ENCODE results near the gene CA9.

The CA9 gene

DNA sequence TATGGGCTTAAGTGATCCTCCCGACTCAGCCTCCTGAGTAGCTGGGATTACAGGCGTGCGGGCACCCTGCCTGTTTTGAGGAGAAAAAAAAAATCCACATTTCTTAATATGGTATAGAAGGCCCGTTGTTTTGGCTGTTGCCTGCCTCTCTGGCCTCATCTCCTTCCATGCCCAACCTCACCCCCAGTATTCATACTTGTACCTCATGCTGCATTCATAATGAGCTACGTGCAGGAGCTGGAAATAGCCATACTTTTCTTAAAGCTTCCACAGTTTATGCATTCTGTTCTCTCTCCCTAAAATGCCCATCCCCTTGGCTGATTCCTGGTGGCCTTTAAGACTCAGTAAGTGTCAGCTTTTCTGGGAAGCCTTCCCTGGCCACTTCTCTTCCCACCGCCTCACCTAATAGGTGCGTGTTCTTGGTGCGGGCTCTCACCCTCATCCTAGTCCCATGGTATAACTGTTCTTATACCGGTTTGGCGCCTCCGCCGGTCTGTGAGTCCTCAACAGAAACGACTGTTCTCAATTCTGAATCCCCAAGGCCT lies 18.1 kb downstream of the CA9 start:
- DNase-seq (ENCODE audit: low read depth) = no peak

DNA sequence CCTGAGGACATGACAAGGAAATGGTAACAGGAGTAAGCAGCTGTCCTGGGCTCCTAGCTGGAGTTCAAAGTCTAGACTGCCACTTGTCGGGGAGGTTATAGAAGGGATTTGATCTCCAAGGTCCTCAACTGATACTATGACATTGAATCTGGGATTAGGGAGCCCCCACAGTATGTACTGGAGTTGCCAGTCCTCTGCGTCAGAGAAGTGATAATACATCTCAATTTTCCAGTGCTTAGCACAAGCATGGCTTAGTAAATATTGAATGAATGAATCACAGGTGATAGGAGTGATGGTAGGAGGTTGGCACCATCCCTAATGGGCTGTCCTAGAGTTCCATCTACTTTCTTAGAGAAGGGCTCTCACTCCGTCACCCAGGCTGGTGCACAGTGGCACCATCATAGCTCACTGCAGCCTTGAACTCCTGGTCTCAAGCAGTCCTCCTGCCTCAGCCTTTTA lies 22.2 kb downstream of the CA9 start:
- DNase-seq (ENCODE audit: low read depth) = no peak

DNA sequence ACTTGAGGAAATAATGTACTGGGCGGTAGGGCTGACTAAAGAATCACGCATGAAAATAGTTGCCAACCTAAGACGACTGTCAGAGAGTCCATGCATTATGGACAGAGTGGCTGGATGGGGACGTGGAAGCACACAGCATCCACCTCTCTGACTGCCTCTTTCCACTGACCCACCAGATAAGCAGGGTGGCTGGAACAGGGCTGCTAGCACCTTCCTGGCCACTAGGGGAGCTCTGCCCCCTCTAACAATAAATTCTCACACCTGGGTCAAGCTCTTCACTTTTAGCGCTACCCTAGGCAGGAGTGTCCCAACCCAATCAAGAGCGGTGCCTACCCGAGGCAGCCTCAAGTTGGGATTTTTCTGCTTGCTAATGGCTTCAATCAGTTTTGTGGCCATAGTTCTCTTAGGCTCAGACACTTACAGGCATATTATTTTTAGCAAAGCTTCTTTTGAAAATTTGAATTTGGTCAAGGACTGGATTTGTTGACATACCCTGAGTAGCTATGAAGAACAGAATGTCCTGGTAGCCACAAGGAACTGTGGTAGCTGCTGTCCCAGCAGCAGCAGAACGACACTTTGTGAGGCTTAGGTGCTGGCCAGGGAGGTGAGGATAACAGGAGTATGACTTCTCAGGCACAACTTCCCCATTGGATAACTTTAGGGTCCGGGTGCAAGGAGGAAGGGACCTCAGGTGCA lies 22.9 kb downstream of the CA9 start:
- DNase-seq (ENCODE audit: low read depth) = peak; percentile 40

DNA sequence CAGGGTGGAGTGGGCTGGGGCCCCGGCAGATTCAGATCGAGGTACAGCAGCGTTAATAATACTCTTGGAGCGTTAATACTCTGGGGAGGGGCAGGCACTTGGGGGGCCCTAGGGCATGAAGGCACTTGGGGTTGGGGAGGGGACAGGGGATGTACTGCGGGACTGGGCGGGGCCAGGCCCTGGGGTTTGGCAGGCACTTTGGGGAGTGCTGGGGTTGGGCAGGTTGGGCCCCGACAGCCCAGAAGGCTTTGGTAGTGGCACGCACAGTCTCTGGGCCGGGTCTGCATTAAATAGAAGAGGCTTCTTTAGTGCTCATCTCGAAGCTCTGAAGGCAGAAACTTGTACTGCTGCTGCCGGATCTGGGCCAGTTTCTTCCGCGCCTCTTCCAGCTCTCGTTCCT lies 23.8 kb downstream of the CA9 start:
- no peak for DNase-seq (ENCODE audit: low read depth)

DNA sequence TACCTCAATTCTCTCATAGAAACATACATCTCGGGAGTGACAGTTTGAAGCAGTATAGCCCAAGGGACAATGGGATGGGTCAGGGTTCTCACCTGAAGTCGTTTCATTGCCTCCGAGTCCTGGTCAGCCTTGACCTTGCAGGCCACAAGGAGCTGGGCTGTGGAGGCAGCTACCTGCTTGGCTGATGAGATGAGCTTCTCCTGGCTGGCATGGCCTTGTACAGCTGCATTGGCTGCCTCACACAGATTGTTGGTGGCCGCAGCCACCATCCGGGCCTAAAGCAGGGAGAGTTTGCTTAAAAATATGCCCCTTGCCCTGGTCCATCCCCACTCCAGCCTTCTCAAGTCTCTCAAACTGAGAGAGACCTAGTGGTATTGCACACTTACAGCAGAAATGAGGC lies 24.5 kb downstream of the CA9 start:
- no peak for DNase-seq (ENCODE audit: low read depth)

DNA sequence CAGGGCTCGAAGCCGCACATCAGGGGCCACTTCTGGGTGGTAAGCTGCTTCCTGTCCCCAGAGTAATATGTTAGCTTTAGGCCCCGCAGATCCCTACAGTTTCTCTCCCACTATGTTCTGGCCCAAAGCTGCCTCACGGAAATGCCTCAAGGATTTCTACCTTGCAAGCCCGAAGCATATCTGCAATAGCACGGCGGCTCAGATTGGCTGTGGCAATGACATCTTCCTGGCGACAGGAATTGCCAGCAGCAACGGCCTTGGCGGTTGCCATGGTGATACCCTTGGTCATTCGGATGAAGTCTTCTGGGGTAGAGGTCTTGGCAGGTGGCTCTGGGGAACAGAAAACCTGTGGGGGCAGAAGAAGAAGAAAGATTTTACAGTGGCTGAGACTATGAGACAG lies 26.3 kb downstream of the CA9 start:
- no peak for DNase-seq (ENCODE audit: low read depth)

DNA sequence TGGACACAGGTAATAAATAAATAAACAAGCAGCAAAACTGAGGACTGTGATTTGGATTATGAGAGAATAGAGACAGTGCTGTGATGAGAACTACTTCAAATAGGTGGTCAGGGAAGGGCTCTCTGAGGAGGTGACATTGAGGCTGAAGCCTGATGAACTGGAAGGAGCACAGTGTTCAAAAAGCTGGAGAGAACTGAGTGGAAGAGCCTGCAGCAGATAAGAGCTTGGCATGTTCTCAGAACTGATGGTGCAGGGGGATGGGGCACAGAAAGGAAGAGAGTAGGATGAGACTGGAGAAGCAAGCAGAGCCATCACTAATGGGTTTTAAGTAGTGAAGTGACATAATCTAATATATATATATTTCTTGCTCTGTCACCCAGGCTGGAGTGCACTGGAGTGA lies 27.2 kb downstream of the CA9 start:
- no peak for DNase-seq (ENCODE audit: low read depth)

DNA sequence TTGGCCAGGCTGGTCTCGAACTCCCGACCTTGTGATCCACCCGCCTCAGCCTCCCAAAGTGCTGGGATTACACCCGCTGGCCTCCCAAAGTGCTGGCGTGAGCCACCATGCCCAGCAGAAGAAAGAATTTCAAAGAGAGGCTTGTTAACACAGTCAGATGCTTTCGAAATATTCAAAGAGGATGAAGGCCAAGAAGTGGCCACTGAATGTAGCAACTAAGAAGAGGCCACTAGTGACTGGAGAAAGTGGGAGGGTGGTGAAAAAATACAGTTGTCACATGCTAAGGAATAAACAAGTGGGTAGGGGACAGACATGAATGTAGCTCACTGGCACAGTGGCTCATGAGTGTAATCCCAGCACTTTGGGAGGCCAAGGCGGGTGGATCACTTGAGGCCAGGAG lies 29.0 kb downstream of the CA9 start:
- no peak for DNase-seq (ENCODE audit: low read depth)

DNA sequence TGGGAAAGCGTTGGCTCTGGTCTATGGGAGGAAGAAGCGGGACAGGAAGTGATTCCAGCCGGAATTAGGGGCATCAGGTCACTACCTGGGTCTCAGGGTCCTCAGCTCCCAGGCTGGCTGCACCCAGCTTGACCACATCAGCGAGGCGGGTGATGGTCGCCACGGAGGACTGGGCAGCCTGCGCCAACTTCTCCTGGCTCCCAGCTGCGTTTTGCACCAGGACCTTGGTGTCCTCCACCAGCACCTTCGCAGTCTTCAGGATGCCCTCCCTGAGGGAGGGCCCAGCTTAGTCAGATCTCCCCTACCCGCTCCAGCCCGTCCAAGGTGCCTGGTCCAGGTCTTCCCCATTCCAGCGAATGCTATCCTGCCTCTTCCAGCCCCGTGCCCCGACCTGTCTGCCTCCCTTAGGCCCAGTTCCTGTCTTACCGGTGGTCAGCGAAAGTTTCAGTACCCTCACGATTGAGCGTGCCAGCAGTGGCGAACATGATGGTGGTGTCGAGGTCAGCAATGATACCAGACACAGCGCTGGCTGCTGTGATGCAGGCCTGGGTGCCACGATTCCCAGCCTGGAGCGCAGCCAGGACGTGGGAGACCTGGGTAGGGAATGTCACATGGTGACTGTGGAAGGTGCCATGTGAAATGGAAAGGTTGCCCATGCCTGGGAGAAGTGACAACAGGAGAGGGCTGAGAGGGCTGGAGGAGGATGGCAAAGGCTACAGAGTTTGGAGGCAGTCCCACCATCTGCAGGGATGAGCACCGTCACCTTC lies 30.4 kb downstream of the CA9 start:
- DNase-seq (ENCODE audit: low read depth) = no peak

DNA sequence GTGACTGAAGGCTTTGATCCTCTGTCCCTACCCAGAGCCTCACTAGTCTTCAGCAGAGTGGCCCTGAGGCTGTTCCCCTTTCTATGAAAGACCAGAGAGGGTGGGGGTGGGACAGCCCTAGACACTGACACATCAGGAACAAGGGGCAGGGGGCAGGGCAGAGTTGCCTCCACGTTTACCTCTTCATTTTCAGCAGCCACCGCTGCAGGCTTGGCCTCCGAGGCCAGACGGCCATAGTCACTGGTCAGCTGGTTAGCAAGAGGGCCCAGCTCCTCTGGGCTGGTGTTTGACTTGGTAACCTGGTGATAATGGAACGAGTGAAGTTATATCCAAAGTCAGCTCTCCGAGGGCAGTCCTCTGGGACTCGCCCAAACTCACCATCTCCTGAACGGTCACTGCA lies 31.6 kb downstream of the CA9 start:
- no peak for DNase-seq (ENCODE audit: low read depth)

DNA sequence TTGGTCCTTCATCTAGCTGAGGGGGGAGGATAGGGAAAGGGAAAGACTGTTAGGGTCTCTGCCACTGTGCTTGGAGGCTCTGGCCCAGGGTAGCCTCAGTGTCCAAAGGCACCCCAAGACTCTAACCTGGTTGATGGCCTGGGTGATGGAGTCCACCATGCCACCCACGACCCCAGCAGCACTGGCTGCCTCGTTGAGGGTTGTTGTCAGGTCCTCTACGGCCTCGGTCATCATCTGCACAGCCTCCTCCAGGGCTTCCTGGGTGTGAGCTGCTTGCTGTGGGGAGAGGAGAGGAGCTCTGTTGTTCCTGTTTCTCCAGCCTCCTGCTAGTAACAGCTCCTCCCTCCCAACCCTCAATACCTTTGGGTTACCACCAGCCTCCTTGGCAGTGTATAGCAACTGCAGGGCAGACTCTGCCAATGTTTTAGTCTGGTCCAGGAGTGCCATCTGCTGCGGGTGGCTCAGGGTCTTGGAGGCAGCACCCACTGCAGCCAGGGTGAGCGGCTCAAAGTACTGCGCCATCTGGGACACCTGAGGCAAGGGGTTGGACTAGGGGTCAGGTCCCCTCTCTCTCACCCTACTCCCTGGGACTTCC lies 32.2 kb downstream of the CA9 start:
- DNase-seq (ENCODE audit: low read depth) = no peak

DNA sequence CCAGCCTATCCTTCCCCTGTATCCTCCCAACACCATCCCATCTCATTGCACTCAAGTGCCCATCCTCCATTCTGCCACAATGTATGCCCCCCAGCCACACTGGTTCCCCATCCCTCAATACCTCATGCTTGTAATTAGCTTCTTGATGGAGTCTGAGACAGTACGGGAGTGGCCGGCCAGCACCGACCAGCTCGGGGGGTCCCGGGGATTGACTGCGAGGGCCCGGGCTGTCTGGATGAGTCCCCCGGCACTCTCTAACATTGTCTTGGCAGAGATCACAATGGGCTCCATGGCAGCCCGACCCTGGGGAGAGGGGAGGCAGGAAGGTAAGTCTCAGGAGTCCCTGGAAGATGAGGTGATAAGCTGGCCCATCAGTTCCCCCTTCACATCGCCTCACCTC lies 33.2 kb downstream of the CA9 start:
- no peak for DNase-seq (ENCODE audit: low read depth)

DNA sequence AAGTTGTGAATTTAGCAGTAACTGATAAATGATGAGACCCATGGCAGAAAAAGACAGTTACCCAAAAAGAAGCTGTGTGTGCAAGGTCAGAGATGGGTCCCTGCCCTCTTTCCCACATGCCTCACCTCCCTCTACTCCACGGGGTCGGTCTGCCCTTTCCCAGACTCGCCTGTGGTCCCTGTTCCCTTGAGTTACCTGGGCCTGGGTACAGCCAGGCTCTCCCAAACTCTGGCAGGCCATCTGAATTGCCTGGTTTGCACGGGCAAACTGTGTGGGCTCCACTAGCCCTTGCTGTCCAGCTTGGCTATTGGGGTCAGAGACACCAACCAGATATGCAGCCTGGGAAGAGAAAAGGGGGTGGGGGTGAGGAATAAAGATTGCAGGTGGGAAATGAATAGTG lies 34.4 kb downstream of the CA9 start:
- DNase-seq (ENCODE audit: low read depth) = no peak

DNA sequence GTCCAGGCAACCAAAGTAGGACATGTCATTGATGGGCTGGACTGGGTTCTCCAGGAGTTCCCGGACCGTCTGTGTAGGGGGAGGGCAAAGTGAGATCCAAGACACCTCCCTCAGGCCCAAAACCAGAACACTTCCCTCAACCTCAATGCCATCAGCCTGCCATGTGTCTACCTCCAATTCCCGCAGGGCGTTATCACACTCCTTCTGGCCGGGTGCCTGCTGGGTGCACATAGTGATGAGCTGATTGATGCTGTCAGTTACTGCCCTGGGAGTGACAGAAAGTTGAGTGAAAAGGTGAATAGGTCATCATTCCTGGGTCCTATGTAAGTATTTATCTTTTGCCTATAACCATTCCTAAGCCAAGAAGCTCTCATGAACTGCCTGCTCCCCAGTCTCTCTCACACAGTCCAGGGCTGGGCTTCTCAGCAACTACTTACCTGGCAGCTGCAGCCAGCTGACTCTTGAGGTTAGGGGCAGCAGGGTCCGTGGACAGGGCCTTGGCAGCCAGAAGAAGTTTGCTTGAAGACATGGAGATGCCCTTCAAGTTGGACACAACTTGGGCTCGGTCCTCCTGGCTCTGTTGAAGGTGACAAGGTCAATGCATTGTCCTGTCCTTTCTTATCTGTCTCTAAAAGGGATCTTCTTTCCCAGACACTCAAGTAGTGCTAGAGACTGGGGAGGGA lies 37.2 kb downstream of the CA9 start:
- no peak for DNase-seq (ENCODE audit: low read depth)

DNA sequence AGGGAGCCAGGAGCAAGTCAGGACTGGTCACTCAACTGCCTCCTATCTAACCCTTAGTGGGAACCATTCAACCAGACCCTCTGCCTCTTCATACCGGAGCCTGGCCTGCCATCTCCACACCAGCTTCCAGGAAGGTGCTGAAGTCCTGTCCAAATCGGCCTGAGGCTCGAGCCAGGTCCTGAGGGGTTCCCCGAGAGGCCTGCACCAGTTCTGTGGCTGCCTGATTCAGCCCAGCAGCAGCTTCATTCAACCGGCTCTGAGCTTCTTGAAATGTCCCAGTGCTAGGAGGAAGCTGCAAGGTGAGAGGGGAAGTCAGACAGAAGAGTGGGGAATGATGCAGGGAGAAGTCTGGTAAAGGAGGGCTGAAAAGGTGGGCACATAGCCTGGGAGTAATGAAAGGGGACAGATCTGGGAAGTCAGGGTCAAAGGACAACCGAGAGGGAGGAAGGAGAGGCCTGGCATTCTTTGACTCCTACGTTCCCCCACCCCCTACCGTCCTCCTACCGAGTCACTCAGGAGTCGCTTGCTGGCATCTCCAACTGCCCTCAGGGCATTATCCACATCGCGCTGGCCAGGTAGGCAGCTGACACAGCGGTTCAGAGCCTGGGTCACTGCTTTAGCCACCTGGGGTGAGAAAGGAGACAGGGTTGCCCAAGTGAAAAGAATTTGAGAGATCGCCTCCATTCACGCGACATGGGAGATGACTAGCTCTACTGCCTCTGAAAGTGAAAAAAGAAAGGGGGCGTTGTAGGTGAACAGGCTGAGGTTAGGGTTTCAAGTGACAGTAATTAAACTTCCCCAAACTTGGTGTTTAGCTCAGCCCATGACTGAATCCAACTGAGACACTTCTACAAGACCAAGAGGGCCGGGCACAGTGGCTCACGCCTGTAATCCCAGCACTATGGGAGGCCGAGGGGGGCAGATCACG lies 38.0 kb downstream of the CA9 start:
- no peak for DNase-seq (ENCODE audit: low read depth)

DNA sequence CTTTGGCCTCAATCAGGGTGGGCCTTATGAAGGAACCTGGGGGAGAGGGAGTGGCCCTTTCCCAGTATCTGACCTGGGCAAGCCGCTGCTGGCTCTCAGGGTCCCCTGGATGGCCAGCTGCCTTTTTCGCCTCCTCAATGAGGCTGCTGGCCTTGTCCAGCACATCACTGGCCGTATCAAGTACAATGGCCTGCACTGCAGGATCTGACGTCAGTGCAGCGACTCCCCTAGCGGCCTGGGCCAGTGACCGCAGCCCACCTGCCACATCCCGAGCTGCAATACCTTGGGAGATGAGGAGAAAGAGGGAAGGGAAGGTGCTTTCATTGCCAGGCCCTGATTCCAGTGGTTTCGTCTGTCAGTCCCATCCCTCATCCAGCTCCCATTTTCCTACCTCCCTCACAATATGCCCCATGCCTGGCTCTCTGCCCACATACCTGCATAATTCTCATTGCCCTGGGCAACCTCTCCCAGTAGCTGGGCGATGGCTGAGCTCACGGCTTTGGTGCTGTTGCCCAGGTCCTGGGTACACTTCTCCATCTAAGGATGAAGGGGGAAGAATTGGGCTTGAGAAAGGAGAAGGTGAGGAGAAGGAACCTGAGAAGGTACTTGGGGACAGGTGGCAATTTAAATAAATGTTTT lies 39.2 kb downstream of the CA9 start:
- DNase-seq (ENCODE audit: low read depth) = no peak

DNA sequence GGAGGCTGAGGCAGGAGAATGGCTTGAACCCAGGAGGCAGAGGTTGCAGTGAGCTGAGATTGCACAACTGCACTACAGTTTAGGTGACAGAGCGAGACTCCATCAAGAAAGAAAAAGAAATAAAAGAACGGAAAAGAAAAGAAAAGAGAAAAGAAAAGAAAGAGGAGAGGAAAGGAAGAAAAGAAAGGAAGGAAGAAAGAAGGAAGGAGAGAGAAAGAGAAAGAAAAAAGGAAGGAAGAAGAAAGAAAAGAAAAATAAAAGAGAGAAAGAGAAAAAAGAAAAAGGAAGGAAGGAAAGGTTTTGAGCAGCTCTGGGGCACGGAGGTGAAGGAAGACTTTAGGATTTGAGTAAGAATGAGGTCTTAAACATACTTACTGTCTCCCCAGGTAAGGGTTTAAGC lies 39.9 kb downstream of the CA9 start:
- no peak for DNase-seq (ENCODE audit: low read depth)

DNA sequence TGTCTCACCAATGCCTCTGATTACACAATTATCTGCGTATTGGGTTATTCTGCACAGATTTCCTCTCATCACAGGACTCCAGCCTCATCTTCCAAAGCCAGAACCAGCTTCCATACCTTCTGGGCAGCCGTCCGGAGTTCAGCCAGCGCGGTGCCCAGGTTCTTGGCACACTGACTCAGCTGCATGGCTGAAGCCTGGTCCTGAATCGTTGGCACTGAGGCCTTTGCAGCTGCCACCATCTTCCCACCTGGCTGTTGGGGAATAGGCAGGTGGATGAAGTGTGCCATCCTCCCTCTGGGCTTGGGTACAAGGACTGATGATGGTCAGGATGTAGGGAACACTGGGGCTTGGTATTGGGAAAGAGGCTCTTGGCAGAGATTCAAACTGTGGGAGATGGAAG lies 40.4 kb downstream of the CA9 start:
- DNase-seq (ENCODE audit: low read depth) = no peak

DNA sequence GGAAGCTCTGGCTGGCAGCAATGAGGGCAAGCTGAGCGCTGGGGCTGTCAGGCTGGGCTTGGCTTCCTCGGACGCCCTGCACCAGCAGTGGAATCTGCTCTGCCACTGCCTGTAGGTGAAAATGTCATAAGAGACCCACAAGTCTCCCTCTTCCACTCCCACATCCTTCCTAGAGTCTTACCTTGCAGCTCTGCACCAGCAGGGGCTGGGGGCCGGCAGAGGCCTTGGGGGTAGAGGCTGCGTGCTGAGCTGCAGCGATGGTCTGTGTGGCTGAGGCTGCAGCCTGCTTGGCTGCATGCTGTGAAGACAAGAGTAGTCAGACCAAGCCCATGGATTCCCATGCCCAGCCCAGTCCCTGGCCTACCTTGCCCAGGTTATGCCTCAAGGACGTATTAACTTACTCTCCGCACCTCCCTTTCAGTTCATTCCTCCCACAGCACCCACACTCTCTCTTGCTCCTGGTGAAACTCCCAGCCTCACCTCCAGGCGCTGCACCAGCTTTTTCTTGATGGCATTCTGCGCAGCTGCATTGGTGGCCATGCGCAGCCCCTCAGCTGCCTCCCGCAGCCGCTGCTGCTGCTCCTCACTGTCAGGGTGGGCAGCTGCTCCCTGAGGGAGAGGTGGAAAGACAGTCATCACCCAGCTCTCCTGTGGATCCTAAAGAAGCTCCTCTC lies 41.0 kb downstream of the CA9 start:
- no peak for DNase-seq (ENCODE audit: low read depth)

DNA sequence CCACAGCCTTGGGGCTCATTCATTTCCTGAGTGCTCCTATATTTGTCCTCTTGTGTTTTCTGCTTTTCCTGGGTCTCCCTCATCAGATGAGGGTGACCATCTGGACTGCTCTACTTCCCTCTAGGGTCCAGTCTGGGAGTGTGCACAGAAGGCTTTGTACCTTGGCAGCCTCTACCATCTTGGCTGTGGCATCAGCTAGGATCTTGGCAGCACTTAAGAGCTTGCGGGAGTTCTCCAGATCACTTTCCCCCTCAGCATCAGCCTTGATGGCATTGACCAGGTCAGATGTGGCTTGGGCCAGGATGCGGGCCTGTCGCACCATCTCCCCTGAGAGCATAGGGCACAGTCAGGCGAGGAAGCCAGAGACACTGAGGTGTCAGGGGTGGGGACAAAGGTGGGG lies 42.5 kb downstream of the CA9 start:
- DNase-seq (ENCODE audit: low read depth) = no peak
